AG09309 (cell line): ENCODE measurements around the gene ZNF438.
"Not testable (repeated sequence)": the region's sequence is repeated elsewhere in the genome, so short reads cannot be mapped to it uniquely, and the experiment has no call there.

Experiments used
- DNase-seq: peaks from one replicate; pipeline ENCODE4 v3.0.0-alpha.2; 2010; ENCODE audit warnings: low read depth
- H3K4me3 ChIP-seq: 2 replicates; pipeline ENCODE4 v1.5.1; 2011; ENCODE audit warnings: mild to moderate bottlenecking, low read depth, low read length, moderate library complexity; ENCODE audit not compliant: control insufficient read depth
- CTCF ChIP-seq: IDR thresholded peaks from 2 replicates; pipeline ENCODE4 v1.5.1; 2011; ENCODE audit warnings: mild to moderate bottlenecking, low read depth, low read length, inconsistent platforms; ENCODE audit not compliant: insufficient read depth, control insufficient read depth; ENCODE audit errors: missing control alignments

The ZNF438 gene

GRCh38 chr10:31028081-31028480 lies 3.6 kb downstream of the ZNF438 start:
- DNase-seq, result no peak
- no peak for TF ChIP-seq CTCF
- H3K4me3 ChIP-seq, result no peak overlapping the region

DNA sequence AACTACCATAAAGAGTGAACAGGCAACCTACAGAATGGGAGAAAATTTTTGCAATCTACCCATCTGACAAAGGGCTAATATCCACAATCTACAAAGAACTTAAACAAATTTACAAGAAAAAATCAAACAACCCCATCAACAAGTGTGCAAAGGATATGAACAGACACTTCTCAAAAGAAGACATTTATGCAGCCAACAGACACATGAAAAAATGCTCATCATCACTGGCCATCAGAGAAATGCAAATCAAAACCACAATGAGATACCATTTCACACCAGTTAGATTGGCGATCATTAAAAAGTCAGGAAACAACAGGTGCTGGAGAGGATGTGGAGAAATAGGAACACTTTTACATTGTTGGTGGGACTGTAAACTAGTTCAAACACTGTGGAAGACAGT lies 5.4 kb downstream of the ZNF438 start:
- DNase-seq, H3K4me3 ChIP-seq: not testable (repeated sequence)

DNA sequence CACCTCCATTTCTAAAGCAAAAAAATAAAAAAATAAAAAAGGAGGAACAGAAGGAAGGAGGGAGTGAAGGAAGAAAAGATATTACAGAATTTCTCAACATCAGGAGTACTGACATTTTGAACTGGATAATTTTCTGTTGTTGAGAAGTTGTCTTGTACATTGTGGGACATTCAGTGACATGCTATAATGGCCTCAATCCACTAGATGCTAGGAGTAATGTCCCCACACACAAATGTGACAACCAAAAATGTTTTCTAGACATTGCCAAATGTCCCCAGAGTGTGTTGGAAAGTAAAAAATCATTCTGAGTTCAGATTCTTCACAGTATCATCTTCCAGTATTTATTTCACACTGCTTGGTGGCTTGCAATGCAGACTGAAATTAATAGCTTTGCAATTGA lies 6.5 kb downstream of the ZNF438 start:
- no peak for DNase-seq
- no peak overlapping the region for H3K4me3 ChIP-seq
- TF ChIP-seq CTCF, result no peak

- TF ChIP-seq CTCF, result no peak
- no peak overlapping the region for H3K4me3 ChIP-seq
Observed at GRCh38 chr10:31023558-31023957, 8.1 kb downstream of the ZNF438 start.

DNA sequence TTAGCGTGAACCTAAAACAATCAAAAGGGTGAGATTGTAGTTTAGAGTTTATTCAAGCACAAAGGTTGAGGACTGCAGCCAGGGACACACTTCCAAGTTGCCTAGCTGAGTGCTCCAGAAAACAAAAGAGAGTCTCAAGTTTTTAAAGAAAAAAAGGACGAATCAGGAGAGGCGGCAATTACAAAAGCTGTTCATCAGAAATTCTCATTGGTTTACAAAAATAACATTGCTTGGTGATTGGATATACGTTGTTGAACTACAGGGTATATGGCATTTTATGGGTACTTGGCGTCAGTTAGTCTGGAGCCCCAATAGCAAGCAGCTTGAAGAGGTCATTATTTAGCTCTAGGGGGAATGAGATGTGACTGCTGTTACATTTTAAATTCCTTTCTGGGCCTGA lies 11.5 kb downstream of the ZNF438 start:
- no peak for DNase-seq
- H3K4me3 ChIP-seq, result no peak overlapping the region
- TF ChIP-seq CTCF, result no peak

More at GRCh38 chr10:31023558-31023957, 8.1 kb downstream of the ZNF438 start:
- no peak for DNase-seq

DNA sequence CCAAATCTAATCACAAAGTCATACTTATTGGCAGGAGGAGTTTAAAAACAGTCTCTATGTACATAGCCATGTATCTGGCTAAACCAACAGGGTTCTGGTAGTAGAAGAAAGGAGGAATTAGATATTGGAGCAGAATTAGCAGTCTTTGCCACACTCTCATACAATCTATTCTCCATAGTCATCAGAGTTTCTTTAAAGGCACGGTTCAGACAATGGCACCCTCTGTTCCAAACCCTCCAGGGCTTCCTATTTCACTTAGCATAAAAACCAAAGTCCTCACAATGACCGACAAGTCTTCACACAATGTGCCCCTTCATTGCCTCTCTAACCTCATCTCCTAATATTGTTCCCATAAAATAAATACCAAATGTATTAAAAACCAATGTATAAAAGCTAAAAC lies 12.7 kb downstream of the ZNF438 start:
- DNase-seq, result no peak
- H3K4me3 ChIP-seq, result no peak overlapping the region
- TF ChIP-seq CTCF, result no peak

DNA sequence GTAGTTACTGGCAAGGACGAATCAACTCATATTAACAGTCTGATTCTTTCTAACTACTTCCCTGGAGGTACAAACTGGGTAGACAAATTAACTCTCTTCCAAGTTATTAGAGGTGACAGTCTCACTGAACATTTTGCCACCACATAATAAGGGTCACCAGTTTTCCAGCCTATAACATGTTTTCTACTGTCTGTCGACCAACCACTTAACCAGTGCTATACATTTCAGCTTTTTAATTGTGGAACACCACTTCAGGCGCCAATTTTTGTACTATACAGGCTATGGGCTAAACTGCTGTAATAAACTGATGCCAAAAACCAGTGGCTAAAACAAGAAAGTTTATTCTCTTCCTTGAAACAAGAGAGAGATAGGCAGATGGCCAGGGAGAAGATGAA lies 13.3 kb downstream of the ZNF438 start:
- no peak for DNase-seq
- TF ChIP-seq CTCF, result no peak

More for the DNA sequence above, 13.3 kb downstream of the ZNF438 start:
- H3K4me3 ChIP-seq, result no peak overlapping the region
